Ramos (cell line): ENCODE results near the gene ACTN3.
"Not testable (repeated sequence)": the region's sequence is repeated elsewhere in the genome, so short reads cannot be mapped to it uniquely, and the experiment has no call there.

Experiments
- in situ Hi-C: fragments of 300-500 bp; cut with MboI; formaldehyde crosslinking; loops from one replicate; pipeline ENCODE4 v1.14.3; 2022; ENCODE audit warnings: low sequenced_read_pairs; ENCODE audit not compliant: unreplicated experiment

The ACTN3 gene

GRCh38 chr11:66562907-66563583 is 16.3 kb downstream of the ACTN3 start:
- in situ Hi-C loops: no loop called here

DNA sequence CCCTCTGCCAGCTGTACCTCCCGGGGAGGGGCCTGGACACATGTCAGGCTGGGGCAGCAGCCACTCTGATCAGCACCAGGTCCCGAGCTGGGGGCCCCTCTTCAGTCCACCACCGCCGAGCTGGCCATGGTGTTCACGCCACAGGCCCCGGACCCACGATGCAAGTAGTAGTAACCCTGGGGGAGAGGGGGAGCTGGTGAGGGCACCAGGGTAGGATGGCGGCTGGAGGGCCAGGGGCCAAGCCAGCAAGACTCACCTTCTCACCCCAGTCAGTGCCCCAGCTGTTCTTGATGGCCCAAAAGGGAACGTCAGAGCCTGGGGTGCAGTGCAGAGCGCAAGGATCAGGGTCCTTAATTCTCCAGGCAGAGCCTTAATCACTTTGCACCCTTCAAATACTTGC is 17.1 kb downstream of the ACTN3 start:
- in situ Hi-C loops: no loop called here

DNA sequence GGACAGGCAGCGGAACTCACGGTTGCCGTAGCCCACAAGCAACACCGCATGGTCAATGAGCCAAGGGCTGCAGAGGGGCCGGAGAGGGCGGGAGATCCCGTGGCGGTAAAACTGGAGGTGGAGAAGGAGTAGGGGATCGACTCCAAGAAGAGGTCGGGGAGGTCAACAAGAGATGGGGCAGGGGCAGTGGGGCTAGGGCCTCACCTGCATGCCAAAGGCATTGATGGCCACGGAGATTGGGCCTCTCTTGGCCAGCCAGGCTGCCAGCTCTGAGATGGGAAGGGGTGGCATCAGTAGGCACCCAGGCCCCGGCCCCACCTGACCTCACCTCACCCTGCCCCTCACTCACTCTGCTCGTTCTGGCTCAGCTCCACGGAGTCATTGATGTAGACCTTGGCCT is 17.8 kb downstream of the ACTN3 start:
- in situ Hi-C loops: no loop called here

DNA sequence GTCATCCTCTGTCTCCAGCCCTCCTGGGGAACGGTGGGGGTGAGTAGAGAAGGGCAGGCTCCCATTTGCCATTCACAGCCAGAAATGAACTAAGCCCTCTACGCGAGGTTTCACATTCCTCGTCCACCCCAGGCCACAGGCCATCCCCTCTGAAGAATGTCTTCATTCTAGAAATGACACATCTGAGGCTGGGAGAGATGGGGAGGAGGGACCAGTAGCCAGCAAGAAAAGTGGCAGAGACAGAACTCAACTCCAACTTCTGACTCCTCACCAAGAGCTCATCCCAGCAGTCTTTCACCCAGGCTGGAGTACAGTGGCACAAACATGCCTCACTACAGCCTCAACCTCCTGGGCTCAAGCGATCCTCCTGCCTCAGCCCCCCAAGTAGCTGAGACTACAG is 18.3 kb downstream of the ACTN3 start:
- in situ Hi-C loops: no loop called here

- in situ Hi-C loops: no loop called here
Measured at GRCh38 chr11:66566221-66566620, 19.5 kb downstream of the ACTN3 start.

GRCh38 chr11:66567787-66568123 is 21.1 kb downstream of the ACTN3 start:
- in situ Hi-C loops: no loop called here

GRCh38 chr11:66568124-66568916 is 21.6 kb downstream of the ACTN3 start, which contains the start of gene CTSF:
Gene CTSF (minus strand): TSS chr11:66568606. CDS start chr11:66568486, 120 bp downstream.
- in situ Hi-C loops: no loop called here

- in situ Hi-C loops: no loop called here
Measured at GRCh38 chr11:66569076-66569475, 22.4 kb downstream of the ACTN3 start.

- in situ Hi-C loops: no loop called here
Measured at GRCh38 chr11:66570079-66570849, 23.6 kb downstream of the ACTN3 start.

DNA sequence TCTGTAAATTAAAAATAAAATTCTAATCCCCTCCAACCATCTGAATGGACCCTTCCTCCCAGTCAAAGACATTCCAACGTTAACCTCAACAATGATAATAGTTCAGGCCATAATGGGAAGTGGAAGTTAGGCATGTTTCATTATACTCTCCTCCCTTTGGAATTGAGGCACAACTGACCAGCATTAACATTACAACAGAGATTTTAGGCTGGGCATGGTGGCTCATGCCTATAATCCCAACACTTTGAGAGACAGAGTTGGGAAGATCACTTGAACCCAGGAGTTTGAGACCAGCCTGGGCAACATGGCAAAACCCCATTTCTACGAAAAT is 24.1 kb downstream of the ACTN3 start:
- in situ Hi-C loops: no loop called here

- in situ Hi-C loops: loop anchor here (5.0 kb wide), 1 partner anchor 103 kb away; no protein-coding TSS in a partner anchor
Measured at GRCh38 chr11:66579017-66579606, 32.4 kb downstream of the ACTN3 start.

- in situ Hi-C loops: no loop called here
Measured at GRCh38 chr11:66580803-66581202, 34.1 kb downstream of the ACTN3 start.

DNA sequence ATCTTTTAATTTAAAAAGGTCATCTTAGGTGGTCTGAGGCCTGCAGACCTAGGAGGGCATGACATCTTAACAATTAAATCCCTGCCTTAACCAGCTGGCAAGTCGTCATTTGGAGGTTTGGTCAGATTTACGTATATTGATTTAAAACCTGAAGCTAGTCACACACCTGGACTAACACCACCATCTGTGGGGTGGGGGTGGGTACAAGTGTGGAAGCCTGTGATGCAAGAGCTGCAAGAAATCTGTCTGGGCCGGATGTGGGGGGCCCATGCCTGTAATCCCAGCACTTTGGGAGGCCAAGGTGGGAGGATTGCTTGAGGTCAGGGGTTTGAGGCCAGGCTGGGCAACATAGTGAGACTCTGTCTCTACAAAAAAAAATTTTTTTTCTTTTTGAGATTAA is 34.6 kb downstream of the ACTN3 start:
- in situ Hi-C loops: no loop called here

- in situ Hi-C loops: not testable (repeated sequence)
Measured at GRCh38 chr11:66582565-66583147, 36.0 kb downstream of the ACTN3 start.

- in situ Hi-C loops: not testable (repeated sequence)
Measured at GRCh38 chr11:66585447-66585846, 38.7 kb downstream of the ACTN3 start.

DNA sequence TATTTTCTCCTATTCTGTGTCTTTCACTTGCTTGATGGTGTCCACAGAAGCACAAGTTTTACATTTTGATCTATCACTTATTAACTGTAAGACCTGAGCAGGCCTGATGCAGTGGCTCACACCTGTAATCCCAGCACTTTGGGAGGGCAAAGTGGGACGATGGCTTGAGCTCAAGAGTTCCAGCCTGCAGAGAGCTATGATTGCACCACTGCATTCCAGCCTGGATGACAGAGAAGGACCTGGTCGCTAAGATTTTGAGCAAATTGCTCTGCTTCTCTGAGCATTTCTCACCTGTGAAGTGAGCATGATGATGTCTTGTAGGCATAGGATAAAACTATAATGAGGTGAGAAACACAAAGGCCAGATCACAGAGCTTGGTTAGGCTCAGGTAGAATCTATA is 39.4 kb downstream of the ACTN3 start:
- in situ Hi-C loops: no loop called here

DNA sequence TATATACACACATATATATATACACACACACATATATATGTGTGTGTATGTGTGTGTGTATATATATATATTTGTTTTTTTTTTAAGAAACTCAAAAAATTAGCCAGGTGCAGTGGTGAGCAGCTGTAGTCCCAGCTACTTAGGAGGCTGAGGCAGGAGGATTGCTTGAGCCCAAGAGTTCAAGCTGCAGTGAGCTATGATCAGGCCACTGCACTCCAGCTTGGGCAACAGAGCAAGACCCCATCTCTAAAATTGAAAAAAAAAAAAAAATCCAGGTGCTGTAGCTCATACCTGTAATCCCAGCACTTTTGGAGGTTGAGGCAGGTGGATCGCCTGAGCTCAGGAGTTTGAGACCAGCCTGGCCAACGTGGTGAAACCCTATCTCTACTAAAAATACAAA is 42.6 kb downstream of the ACTN3 start:
- in situ Hi-C loops: not testable (repeated sequence)

GRCh38 chr11:66589996-66590675 is 43.4 kb downstream of the ACTN3 start:
- in situ Hi-C loops: no loop called here

GRCh38 chr11:66591175-66591574 is 44.5 kb downstream of the ACTN3 start:
- in situ Hi-C loops: no loop called here
